Esophagus squamous epithelium (tissue), 5 donors: ENCODE data around the gene ZBTB38. TPM values are rescaled to one million over a fixed set of nuclear protein-coding genes. Genes with fewer than 3 reads are reported as not detected.

ENCODE experiments used
- DNase-seq: peaks from one replicate; lab custom pipeline; 2025; lab: John Stamatoyannopoulos, UW
- H3K27ac ChIP-seq, 4 donors: fragments of 200-600 bp; sonication (generic); one replicate each; pipeline ENCODE4 v1.5.1; 2016 to 2019; ENCODE audit warnings: mild to moderate bottlenecking in 1 of 4
- H3K27me3 ChIP-seq, 4 donors: fragments of 200-600 bp; sonication (generic); 1 replicate in 3 of 4; 2 replicates in 1 of 4; pipeline versions ENCODE4 v1.5.1 to v1.6.0; 2017 to 2021; ENCODE audit warnings: antibody characterized with exemption in 1 of 4
- H3K36me3 ChIP-seq, 3 donors: fragments of 200-600 bp; sonication (generic); one replicate each; pipeline ENCODE4 v1.5.1; 2016 to 2019
- H3K4me1 ChIP-seq, 3 donors: fragments of 200-600 bp; sonication (generic); one replicate each; pipeline ENCODE4 v1.5.1; 2017 to 2019
- H3K4me3 ChIP-seq, 4 donors: fragments of 200-600 bp; sonication (generic); 1 replicate in 3 of 4; 2 replicates in 1 of 4; pipeline ENCODE4 v1.5.1; 2016 to 2019; ENCODE audit warnings: mild to moderate bottlenecking in 2 of 4, moderate library complexity in 1 of 4
- H3K9me3 ChIP-seq, 3 donors: fragments of 200-600 bp; sonication (generic); one replicate each; pipeline ENCODE4 v1.5.1; 2016 to 2019
- POLR2A ChIP-seq, 4 donors: fragments of 450-650 bp; IDR thresholded peaks; one replicate each; pipeline ENCODE4 v1.6.1; 2017; ENCODE audit warnings: antibody characterized with exemption in 4 of 4, mild to moderate bottlenecking in 4 of 4, moderate library complexity in 3 of 4
- WGBS, 2 donors: methylation state at CpG; one replicate each; pipeline ENCODE4 v1.1.5; 2018; 5-methylcytosine and 5-hydroxymethylcytosine counted together
- intact Hi-C: fragments of 100-400 bp; cut with DNase I; formaldehyde crosslinking; loops from one replicate; pipeline ENCODE4 v1.15.0; 2022
- total RNA-seq, 4 donors: library from RNA; depleted of rRNA; stranded (reverse); fragments of >200 nt; gene quantifications; one replicate each; pipeline ENCODE4 v1.1.0, GENCODE V29; 2016
- TF ChIP-seq, protein P1 (sequence below), 6 experiments: fragments of 450-650 bp in 4 of 6; fragments of 200-600 bp in 2 of 6; sonication (generic) in 2 of 6; IDR thresholded peaks; one replicate each; pipeline ENCODE4 v1.5.1; 2016 to 2019; ENCODE audit warnings: antibody characterized with exemption in 6 of 6, mild to moderate bottlenecking in 4 of 6, moderate library complexity in 4 of 6
- donor health status: DM: yes; HTN: yes; CAD: no.

The ZBTB38 gene
- total RNA-seq, 4 donors from 2014 or later: 15.6 to 54.4 (median 33.1) TPM

DNA sequence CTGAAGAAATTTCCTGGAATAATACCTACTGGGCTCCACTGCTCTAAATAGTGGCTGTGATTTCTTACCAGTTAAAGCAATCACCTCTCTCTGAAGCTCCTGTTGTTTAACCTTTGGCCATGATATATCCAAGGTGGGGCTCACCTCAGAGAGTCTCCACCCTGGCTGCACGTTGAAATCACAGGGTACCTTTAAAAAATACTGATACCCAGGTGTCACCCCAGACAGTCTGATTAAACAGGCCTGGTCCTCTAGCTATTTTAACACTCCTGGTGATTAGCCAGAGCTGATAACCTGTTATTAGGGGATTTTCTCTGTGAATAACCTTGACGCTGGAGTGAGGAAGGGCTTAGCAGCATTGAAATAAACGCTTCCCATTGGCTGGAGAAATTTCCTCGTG, 22.3 kb upstream of the ZBTB38 start:
- Histone ChIP-seq H3K9me3 (no peaks in the 10 kb centered on the region), H3K27me3 (peaks cover 0 to 100% (median 0%) of the 10 kb centered on the region in 4 donors), H3K36me3 (no peaks in the 10 kb centered on the region), H3K4me3 (no peak overlapping the region), H3K4me1 (no peaks in the 10 kb centered on the region), H3K27ac (no peak overlapping the region)
- DNase-seq: no peak
- intact Hi-C loops: no loop called here
- 83 to 100% methylated on average over 2 to 4 of the region's 4 CpGs for WGBS, 2 donors
- TF ChIP-seq, protein P1, sequence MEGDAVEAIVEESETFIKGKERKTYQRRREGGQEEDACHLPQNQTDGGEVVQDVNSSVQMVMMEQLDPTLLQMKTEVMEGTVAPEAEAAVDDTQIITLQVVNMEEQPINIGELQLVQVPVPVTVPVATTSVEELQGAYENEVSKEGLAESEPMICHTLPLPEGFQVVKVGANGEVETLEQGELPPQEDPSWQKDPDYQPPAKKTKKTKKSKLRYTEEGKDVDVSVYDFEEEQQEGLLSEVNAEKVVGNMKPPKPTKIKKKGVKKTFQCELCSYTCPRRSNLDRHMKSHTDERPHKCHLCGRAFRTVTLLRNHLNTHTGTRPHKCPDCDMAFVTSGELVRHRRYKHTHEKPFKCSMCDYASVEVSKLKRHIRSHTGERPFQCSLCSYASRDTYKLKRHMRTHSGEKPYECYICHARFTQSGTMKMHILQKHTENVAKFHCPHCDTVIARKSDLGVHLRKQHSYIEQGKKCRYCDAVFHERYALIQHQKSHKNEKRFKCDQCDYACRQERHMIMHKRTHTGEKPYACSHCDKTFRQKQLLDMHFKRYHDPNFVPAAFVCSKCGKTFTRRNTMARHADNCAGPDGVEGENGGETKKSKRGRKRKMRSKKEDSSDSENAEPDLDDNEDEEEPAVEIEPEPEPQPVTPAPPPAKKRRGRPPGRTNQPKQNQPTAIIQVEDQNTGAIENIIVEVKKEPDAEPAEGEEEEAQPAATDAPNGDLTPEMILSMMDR (IDR thresholded peaks at IDR 0.05): no peak
- TF ChIP-seq POLR2A (IDR thresholded peaks at IDR 0.05): no peak

DNA sequence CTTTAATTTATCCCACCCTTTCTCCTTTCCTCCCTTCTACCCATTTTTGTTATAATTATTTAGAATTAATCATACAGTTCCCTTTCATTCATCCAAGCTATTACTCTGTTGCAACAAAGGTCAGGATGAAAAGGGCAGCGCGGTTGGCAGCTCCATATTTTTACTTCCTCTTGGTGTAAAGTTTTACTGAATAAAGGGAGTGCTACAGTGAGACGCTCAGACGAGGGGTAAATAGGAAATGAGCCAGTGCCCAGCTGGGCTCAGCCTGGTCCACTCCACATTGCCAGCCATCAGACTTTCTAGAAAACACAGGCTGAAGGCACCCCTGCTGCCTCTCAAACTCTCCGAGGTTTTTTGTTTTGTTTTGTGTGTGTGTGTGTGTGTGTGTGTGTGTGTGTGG, 21.9 kb upstream of the ZBTB38 start:
- H3K4me1 ChIP-seq: no peaks in the 10 kb centered on the region
- intact Hi-C loops: no loop called here
- no peak for DNase-seq
- peaks cover 0 to 100% (median 0%) of the 10 kb centered on the region in 4 donors for H3K27me3 ChIP-seq
- H3K36me3 ChIP-seq: no peaks in the 10 kb centered on the region
- no peak overlapping the region for H3K27ac ChIP-seq
- H3K4me3 ChIP-seq: no peak overlapping the region
- TF ChIP-seq, protein P1 (IDR thresholded peaks at IDR 0.05): no peak
- TF ChIP-seq POLR2A (IDR thresholded peaks at IDR 0.05): no peak
- 56 to 80% methylated on average over 5 of the region's 5 CpGs for WGBS, 2 donors
- H3K9me3 ChIP-seq: no peaks in the 10 kb centered on the region

DNA sequence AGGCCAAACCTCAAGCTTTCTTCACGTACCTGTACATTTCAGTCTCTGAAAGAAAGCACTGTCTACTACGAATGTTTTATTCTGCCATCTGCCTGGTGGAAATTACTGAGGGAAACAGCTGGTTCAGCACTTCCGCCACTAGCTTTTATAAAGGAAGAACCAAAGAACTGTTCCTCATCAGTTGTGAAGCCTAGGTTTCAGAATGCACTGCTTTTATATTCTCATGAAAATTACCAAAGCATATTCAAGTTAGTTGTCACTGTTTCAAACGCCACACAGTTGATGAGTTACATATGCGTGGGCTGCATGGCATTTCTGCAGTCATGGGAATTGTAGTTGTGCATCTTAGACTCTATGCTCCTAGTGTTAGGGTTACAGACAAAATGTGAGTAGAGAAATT, 21.5 kb upstream of the ZBTB38 start:
- intact Hi-C loops: no loop called here
- 77 to 82% methylated on average over 5 of the region's 5 CpGs for WGBS, 2 donors
- Histone ChIP-seq H3K36me3 (no peaks in the 10 kb centered on the region), H3K9me3 (no peaks in the 10 kb centered on the region), H3K27me3 (peaks cover 0 to 99% (median under 1%) of the 10 kb centered on the region in 4 donors), H3K4me1 (no peaks in the 10 kb centered on the region), H3K27ac (no peak overlapping the region), H3K4me3 (no peak overlapping the region)
- DNase-seq: no peak
- TF ChIP-seq, protein P1 (IDR thresholded peaks at IDR 0.05): no peak
- TF ChIP-seq POLR2A (IDR thresholded peaks at IDR 0.05): no peak

DNA sequence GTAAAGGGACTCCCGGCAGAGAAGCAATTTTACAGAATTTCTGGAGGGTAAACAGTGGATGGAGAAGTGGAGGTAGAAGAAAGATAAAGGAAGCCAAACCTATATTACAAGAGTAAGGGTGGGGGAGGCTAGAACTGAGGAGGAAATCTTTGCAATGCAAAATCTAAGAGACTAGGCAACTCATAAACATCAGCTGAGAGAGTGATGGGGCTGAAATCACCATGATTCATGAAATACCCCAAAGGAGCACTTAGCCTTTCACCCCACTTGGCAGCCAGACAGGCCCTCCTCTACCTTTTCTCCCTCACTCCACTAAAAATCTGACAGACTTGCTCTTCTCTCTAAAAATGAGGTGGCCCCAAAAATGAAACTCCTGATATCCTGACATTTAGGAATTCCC, 19.5 kb upstream of the ZBTB38 start:
- WGBS, 2 donors: 96 to 100% methylated on average over 1 of the region's 1 CpG
- Histone ChIP-seq H3K36me3 (no peaks in the 10 kb centered on the region), H3K4me3 (no peak overlapping the region), H3K9me3 (no peaks in the 10 kb centered on the region), H3K4me1 (peaks cover 0 to 8% (median 0%) of the 10 kb centered on the region in 3 donors), H3K27me3 (peaks cover 0 to 97% (median 3%) of the 10 kb centered on the region in 4 donors), H3K27ac (no peak overlapping the region)
- intact Hi-C loops: no loop called here
- no peak for DNase-seq
- TF ChIP-seq, protein P1 (IDR thresholded peaks at IDR 0.05): no peak
- TF ChIP-seq POLR2A (IDR thresholded peaks at IDR 0.05): no peak

DNA sequence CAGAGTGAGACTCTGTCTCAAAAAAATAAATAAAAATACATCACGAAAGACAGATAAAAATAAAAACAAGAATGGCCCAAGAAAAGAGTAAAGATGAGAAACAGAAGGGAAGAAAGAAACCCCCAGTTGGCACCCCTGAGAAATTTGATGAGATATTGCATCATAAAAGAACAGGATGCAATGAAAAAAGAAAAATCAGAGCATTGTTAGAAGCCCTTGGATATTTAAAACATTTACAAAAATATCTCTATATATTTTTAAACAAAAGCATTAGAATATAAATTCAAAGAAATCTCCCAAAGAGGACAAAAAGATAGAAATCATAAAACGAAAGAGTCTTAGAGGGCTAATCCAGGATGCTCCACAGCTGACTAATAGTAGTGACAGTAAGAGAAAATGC, 18.6 kb upstream of the ZBTB38 start:
- peaks cover 0 to 16% (median 4%) of the 10 kb centered on the region in 3 donors for H3K4me1 ChIP-seq
- H3K4me3 ChIP-seq: no peak overlapping the region
- intact Hi-C loops: no loop called here
- H3K27me3 ChIP-seq: peaks cover 0 to 90% (median 3%) of the 10 kb centered on the region in 4 donors
- 86 to 91% methylated on average over 2 of the region's 2 CpGs for WGBS, 2 donors
- no peak overlapping the region for H3K27ac ChIP-seq
- DNase-seq: no peak
- no peaks in the 10 kb centered on the region for H3K36me3 ChIP-seq
- no peak for TF ChIP-seq POLR2A (IDR thresholded peaks at IDR 0.05)
- TF ChIP-seq, protein P1 (IDR thresholded peaks at IDR 0.05): no peak
- no peaks in the 10 kb centered on the region for H3K9me3 ChIP-seq
